ENCODE measurements around the gene LIMD2. TPM values are rescaled to one million over a fixed set of nuclear protein-coding genes. Genes with fewer than 3 reads are reported as not detected.

The LIMD2 gene
- total RNA-seq, 1 experiment from 2014 or later: 119 TPM

DNA sequence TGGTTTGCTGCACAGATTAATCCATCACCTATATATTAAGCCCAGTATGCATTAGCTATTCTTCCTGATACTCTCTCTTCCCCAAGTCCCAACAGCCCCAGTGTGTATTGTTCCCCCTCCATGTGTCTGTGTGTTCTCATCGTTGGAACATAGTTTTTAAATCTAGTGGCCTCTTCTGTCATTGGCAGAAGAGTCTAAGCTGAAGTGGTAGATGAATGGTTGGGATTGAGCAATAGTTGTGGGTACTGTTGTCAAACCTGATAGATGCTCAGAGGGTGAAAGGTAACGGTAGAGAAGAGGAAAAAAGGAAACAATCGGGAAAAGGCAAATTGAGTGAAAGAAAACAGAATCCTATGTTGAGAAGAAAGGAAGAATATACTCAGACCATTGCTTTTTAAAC, 47.8 kb downstream of the LIMD2 start:
- no peaks in the 10 kb centered on the region for H3K9me3 ChIP-seq (ENCODE audit: low read depth, low read length, poor library complexity, severe bottlenecking)
- no peak for TF ChIP-seq EZH2 (IDR thresholded peaks at IDR 0.05; ENCODE audit: borderline replicate concordance, low read depth, low read length, poor library complexity, severe bottlenecking)
- TF ChIP-seq, protein P1, sequence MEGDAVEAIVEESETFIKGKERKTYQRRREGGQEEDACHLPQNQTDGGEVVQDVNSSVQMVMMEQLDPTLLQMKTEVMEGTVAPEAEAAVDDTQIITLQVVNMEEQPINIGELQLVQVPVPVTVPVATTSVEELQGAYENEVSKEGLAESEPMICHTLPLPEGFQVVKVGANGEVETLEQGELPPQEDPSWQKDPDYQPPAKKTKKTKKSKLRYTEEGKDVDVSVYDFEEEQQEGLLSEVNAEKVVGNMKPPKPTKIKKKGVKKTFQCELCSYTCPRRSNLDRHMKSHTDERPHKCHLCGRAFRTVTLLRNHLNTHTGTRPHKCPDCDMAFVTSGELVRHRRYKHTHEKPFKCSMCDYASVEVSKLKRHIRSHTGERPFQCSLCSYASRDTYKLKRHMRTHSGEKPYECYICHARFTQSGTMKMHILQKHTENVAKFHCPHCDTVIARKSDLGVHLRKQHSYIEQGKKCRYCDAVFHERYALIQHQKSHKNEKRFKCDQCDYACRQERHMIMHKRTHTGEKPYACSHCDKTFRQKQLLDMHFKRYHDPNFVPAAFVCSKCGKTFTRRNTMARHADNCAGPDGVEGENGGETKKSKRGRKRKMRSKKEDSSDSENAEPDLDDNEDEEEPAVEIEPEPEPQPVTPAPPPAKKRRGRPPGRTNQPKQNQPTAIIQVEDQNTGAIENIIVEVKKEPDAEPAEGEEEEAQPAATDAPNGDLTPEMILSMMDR (conservative IDR thresholded peaks at IDR 0.05; ENCODE audit: low read depth, low read length): no peak
- ChIA-PET POLR2A (ENCODE audit: low non-redundant PET) (no interaction called here), CTCF (no interaction called here)
- no TSS peak for BruUV-seq (replicated peaks)
- no peak overlapping the region for H3K4me3 ChIP-seq (ENCODE audit: low read depth, low read length, poor library complexity, severe bottlenecking)
- no peaks in the 10 kb centered on the region for H3K27me3 ChIP-seq (replicated peaks; ENCODE audit: insufficient read depth, low read depth, low read length, poor library complexity)
- intact Hi-C loops (cut with micrococcal nuclease; ENCODE audit: unreplicated experiment): no loop called here
- DNase-seq (ENCODE audit: low spot score): no peak
- no peak overlapping the region for H3K27ac ChIP-seq (ENCODE audit: low read depth, low read length, poor library complexity, severe bottlenecking)
- no peaks in the 10 kb centered on the region for H3K4me1 ChIP-seq (ENCODE audit: insufficient read depth, low read length, poor library complexity, severe bottlenecking)
- H3K36me3 ChIP-seq (ENCODE audit: insufficient read depth, low read length, poor library complexity, severe bottlenecking): peaks cover 2% of the 10 kb centered on the region

DNA sequence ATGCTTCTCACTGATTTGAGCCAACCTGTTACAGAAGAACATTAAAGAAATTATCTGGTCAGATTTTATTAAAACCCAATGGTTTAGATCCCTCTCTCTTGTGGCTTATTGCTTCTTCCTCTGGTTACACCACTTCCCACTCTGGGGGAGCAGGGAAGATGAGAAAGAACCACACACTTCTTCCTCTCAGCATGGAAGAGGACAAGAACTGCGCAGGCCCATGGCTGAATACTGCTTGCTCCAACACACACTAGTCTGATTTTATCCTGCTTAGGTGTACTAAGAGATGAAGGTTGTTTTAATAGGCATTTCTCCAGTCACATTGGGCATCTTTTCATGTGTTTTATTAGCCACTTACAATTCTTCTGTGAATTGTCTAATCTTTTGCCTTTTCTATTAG, 50.1 kb downstream of the LIMD2 start:
- Histone ChIP-seq H3K27ac (ENCODE audit: low read depth, low read length, poor library complexity, severe bottlenecking) (no peak overlapping the region), H3K27me3 (replicated peaks; ENCODE audit: insufficient read depth, low read depth, low read length, poor library complexity) (no peaks in the 10 kb centered on the region), H3K36me3 (ENCODE audit: insufficient read depth, low read length, poor library complexity, severe bottlenecking) (peaks cover 2% of the 10 kb centered on the region), H3K4me1 (ENCODE audit: insufficient read depth, low read length, poor library complexity, severe bottlenecking) (no peaks in the 10 kb centered on the region), H3K9me3 (ENCODE audit: low read depth, low read length, poor library complexity, severe bottlenecking) (no peaks in the 10 kb centered on the region), H3K4me3 (ENCODE audit: low read depth, low read length, poor library complexity, severe bottlenecking) (no peak overlapping the region)
- DNase-seq (ENCODE audit: low spot score): no peak
- CTCF ChIA-PET: no interaction called here
- POLR2A ChIA-PET (ENCODE audit: low non-redundant PET): no interaction called here
- intact Hi-C loops (cut with micrococcal nuclease; ENCODE audit: unreplicated experiment): no loop called here
- no peak for TF ChIP-seq EZH2 (IDR thresholded peaks at IDR 0.05; ENCODE audit: borderline replicate concordance, low read depth, low read length, poor library complexity, severe bottlenecking)
- TF ChIP-seq, protein P1 (conservative IDR thresholded peaks at IDR 0.05; ENCODE audit: low read depth, low read length): no peak
- BruUV-seq (replicated peaks): no TSS peak

DNA sequence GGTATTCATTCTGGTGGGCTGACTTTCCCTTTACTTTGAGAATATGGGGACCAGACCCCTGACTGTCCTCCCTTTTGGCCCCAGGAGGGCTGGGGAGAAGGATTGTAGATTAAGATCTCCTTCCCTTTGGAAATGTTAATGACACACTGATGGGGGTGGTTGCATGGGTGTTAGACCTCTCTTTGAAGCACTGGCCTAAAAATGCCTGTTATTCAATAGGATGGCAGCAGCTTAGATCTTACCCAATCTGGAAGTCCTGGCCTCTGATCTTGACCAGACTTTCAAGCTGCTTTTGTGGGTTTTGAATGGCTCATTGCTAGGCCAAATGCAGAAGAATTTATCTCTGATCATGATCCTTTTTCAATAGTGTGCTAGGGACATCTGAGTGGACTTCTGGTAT, 52.0 kb downstream of the LIMD2 start:
- CTCF ChIA-PET: no interaction called here
- POLR2A ChIA-PET (ENCODE audit: low non-redundant PET): interaction anchor here (0.5 kb wide), 1 partner anchor 47 kb away, joined by 6 read pairs; no protein-coding TSS in a partner anchor
- Histone ChIP-seq H3K9me3 (ENCODE audit: low read depth, low read length, poor library complexity, severe bottlenecking) (no peaks in the 10 kb centered on the region), H3K4me1 (ENCODE audit: insufficient read depth, low read length, poor library complexity, severe bottlenecking) (no peaks in the 10 kb centered on the region), H3K36me3 (ENCODE audit: insufficient read depth, low read length, poor library complexity, severe bottlenecking) (no peaks in the 10 kb centered on the region), H3K27ac (ENCODE audit: low read depth, low read length, poor library complexity, severe bottlenecking) (no peak overlapping the region), H3K27me3 (replicated peaks; ENCODE audit: insufficient read depth, low read depth, low read length, poor library complexity) (no peaks in the 10 kb centered on the region), H3K4me3 (ENCODE audit: low read depth, low read length, poor library complexity, severe bottlenecking) (no peak overlapping the region)
- TF ChIP-seq EZH2 (IDR thresholded peaks at IDR 0.05; ENCODE audit: borderline replicate concordance, low read depth, low read length, poor library complexity, severe bottlenecking): no peak
- TF ChIP-seq, protein P1 (conservative IDR thresholded peaks at IDR 0.05; ENCODE audit: low read depth, low read length): no peak
- no peak for DNase-seq (ENCODE audit: low spot score)
- BruUV-seq (replicated peaks): TSS peak; percentile 6
- intact Hi-C loops (cut with micrococcal nuclease; ENCODE audit: unreplicated experiment): no loop called here

All from A673 (cell line).